Loucy (cell line): ENCODE measurements around the gene PLEKHG7.
A peak's percentile ranks its signal among the peaks of the same experiment; 100 is the strongest.

ENCODE experiments used
- H2AFZ ChIP-seq: fragments of 200-600 bp; sonication (generic); 2 replicates; pipeline ENCODE4 v1.6.0; 2016; ENCODE audit warnings: antibody characterized with exemption, mild to moderate bottlenecking, low read length, moderate library complexity
- H3F3A ChIP-seq: fragments of 200-600 bp; 2 replicates; pipeline ENCODE4 v1.6.0; 2016; ENCODE audit warnings: antibody characterized with exemption, low read depth, mild to moderate bottlenecking
- H3K27me3 ChIP-seq: fragments of 200-600 bp; sonication (generic); 2 replicates; pipeline ENCODE4 v1.6.1; 2014; ENCODE audit warnings: low read length, mild to moderate bottlenecking; ENCODE audit not compliant: insufficient read depth, poor library complexity, severe bottlenecking
- H3K36me3 ChIP-seq: fragments of 200-600 bp; sonication (generic); 2 replicates; pipeline ENCODE4 v1.6.1; 2016; ENCODE audit warnings: low read length; ENCODE audit not compliant: insufficient read depth
- H3K4me1 ChIP-seq: fragments of 200-600 bp; sonication (generic); 2 replicates; pipeline ENCODE4 v1.5.1; 2014; ENCODE audit warnings: low read length, mild to moderate bottlenecking; ENCODE audit not compliant: insufficient read depth, poor library complexity, severe bottlenecking
- H3K4me2 ChIP-seq: fragments of 200-600 bp; sonication (generic); 2 replicates; pipeline ENCODE4 v1.6.0; 2014; ENCODE audit warnings: antibody characterized with exemption, low read length, low read depth, mild to moderate bottlenecking; ENCODE audit not compliant: poor library complexity, severe bottlenecking
- H3K4me3 ChIP-seq: fragments of 200-600 bp; sonication (generic); 2 replicates; pipeline ENCODE4 v1.5.1; 2014; ENCODE audit warnings: low read length, mild to moderate bottlenecking, mixed read lengths; ENCODE audit not compliant: poor library complexity, severe bottlenecking
- H3K79me2 ChIP-seq: fragments of 200-600 bp; sonication (generic); 2 replicates; pipeline ENCODE4 v1.6.1; 2014; ENCODE audit warnings: low read length; ENCODE audit not compliant: insufficient read depth
- H3K9ac ChIP-seq: fragments of 200-600 bp; sonication (generic); 2 replicates; pipeline ENCODE4 v1.6.0; 2014; ENCODE audit warnings: mild to moderate bottlenecking, low read depth, low read length, moderate library complexity; ENCODE audit not compliant: poor library complexity, severe bottlenecking
- H3K9me2 ChIP-seq: fragments of 200-600 bp; sonication (generic); replicated peaks from 2 replicates; pipeline ENCODE4 v1.6.1; 2016; ENCODE audit warnings: low read depth, low read length, mixed read lengths
- H3K9me3 ChIP-seq: fragments of 200-600 bp; sonication (generic); 2 replicates; pipeline ENCODE4 v1.6.1; 2014; ENCODE audit warnings: mild to moderate bottlenecking, antibody characterized with exemption, low read length, low read depth; ENCODE audit not compliant: insufficient read depth
- H4K20me1 ChIP-seq: fragments of 200-600 bp; sonication (generic); 2 replicates; pipeline ENCODE4 v1.6.0; 2014; ENCODE audit warnings: antibody characterized with exemption, low read length, mild to moderate bottlenecking; ENCODE audit not compliant: insufficient read depth, poor library complexity, severe bottlenecking
- EZH2phosphoT487 ChIP-seq: fragments of 200-600 bp; IDR thresholded peaks from 2 replicates; pipeline ENCODE4 v1.6.1; 2018; ENCODE audit warnings: antibody characterized with exemption, mild to moderate bottlenecking, moderate library complexity, borderline replicate concordance
- TF ChIP-seq, protein P1 (sequence below): fragments of 200-600 bp; sonication (generic); conservative IDR thresholded peaks from 2 replicates; pipeline ENCODE4 v1.5.1; 2014; ENCODE audit warnings: mild to moderate bottlenecking, antibody characterized with exemption, low read length

Gene PLEKHG7

DNA sequence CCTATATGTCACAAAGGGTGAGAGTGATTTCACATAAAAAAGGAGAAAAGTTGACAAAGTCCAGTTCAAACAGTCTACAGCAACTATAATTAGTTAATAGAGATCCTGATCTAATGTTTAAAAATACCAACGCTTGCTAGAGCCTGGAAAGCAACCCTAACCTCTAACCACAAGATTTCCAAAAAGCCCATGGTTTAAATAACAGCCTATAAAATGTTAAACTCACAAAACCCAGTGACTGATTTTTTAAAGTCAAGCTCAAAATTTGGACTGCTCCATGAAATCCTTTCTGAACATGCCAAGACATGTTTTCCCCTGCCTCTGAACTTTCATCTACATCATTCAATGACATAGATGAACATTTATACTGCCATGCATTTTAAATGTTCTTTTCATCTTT, 81.6 kb downstream of the PLEKHG7 start:
- no peaks in the 10 kb centered on the region for H3K4me1 ChIP-seq
- peak overlapping the region; percentile 13 for H3K9ac ChIP-seq
- no peak overlapping the region for H3K4me3 ChIP-seq
- no peak overlapping the region for H2AFZ ChIP-seq
- peaks cover 24% of the 10 kb centered on the region; the same call in 1 of the 2 replicates for H3K36me3 ChIP-seq
- no peaks in the 10 kb centered on the region for H3K9me2 ChIP-seq
- no peaks in the 10 kb centered on the region for H3K79me2 ChIP-seq
- H3K27me3 ChIP-seq: no peaks in the 10 kb centered on the region
- H3K9me3 ChIP-seq: no peaks in the 10 kb centered on the region
- H3K4me2 ChIP-seq: no peak overlapping the region
- no peaks in the 10 kb centered on the region for H4K20me1 ChIP-seq
- no peaks in the 10 kb centered on the region; the same call in 1 of the 2 replicates for H3F3A ChIP-seq
- TF ChIP-seq, protein P1, sequence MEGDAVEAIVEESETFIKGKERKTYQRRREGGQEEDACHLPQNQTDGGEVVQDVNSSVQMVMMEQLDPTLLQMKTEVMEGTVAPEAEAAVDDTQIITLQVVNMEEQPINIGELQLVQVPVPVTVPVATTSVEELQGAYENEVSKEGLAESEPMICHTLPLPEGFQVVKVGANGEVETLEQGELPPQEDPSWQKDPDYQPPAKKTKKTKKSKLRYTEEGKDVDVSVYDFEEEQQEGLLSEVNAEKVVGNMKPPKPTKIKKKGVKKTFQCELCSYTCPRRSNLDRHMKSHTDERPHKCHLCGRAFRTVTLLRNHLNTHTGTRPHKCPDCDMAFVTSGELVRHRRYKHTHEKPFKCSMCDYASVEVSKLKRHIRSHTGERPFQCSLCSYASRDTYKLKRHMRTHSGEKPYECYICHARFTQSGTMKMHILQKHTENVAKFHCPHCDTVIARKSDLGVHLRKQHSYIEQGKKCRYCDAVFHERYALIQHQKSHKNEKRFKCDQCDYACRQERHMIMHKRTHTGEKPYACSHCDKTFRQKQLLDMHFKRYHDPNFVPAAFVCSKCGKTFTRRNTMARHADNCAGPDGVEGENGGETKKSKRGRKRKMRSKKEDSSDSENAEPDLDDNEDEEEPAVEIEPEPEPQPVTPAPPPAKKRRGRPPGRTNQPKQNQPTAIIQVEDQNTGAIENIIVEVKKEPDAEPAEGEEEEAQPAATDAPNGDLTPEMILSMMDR: no peak
- no peak for TF ChIP-seq EZH2phosphoT487

DNA sequence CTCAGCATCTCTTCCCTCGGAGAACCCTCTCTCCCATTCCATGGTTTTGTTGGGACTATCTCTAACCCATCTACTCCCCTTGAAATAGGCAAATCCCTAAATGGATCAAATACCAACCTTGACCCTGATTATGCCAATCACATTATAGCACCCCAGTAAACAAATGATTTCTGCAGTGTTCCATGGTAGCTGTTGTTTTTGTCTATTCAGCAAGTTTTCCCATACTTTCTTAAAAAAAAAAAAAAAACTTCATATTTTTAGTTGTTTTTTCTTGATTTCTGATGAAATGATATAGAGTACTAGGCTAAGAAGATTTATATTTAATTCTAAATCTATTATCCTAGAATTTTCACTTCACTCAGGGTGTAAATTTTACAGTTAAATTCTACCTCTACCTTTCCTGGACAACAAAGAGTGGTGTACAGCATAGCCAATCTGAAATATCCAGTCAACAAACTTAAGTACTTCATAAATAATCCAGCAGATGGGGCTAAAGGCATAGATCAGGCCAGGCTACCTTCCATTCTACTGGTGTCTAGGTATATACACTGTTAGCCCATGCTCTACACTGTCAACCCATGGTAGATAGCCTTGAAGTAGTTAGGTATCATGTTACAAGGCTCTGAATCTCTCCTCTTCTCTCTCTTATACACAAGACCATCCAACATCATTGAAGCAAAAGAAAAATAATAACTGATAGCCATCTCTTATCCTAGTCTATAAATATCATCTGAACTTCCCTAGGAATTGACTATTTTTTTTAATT, 82.2 kb downstream of the PLEKHG7 start:
- H3K36me3 ChIP-seq: peaks cover 20% of the 10 kb centered on the region; the same call in 1 of the 2 replicates
- no peaks in the 10 kb centered on the region for H3K27me3 ChIP-seq
- H3K9me3 ChIP-seq: no peaks in the 10 kb centered on the region
- H3K4me1 ChIP-seq: no peaks in the 10 kb centered on the region
- no peaks in the 10 kb centered on the region for H4K20me1 ChIP-seq
- H3F3A ChIP-seq: no peaks in the 10 kb centered on the region; the same call in 1 of the 2 replicates
- peak overlapping the region; percentile 13 for H3K9ac ChIP-seq
- no peak overlapping the region for H2AFZ ChIP-seq
- no peak for TF ChIP-seq EZH2phosphoT487
- TF ChIP-seq, protein P1: peak; percentile 67
- no peaks in the 10 kb centered on the region for H3K9me2 ChIP-seq
- H3K4me3 ChIP-seq: no peak overlapping the region
- no peak overlapping the region for H3K4me2 ChIP-seq
- H3K79me2 ChIP-seq: no peaks in the 10 kb centered on the region

DNA sequence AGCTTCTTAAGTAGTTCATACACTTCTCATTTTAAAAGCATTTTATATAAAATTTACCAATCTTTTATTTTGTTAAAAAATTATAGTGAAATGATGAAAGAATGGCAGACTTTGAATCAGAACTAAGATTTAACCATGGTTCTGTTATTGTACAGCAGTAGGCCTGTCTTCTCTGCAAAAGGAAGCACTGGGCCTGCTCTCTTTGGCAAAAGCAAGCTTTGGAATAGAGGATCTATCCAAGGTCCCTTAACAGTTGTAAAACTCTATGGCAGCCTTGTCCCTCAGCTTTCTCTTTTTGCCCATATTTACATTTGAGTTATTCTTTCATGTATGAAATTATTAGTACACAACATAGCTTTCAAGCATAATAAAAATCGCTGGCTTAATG, 82.8 kb downstream of the PLEKHG7 start:
- no peak overlapping the region for H3K9ac ChIP-seq
- peaks cover 3% of the 10 kb centered on the region; the same call in 1 of the 2 replicates for H3K9me3 ChIP-seq
- H3K4me1 ChIP-seq: no peaks in the 10 kb centered on the region
- H3F3A ChIP-seq: no peaks in the 10 kb centered on the region; the same call in 1 of the 2 replicates
- TF ChIP-seq, protein P1: no peak
- TF ChIP-seq EZH2phosphoT487: no peak
- H4K20me1 ChIP-seq: no peaks in the 10 kb centered on the region
- no peak overlapping the region for H3K4me2 ChIP-seq
- H3K79me2 ChIP-seq: no peaks in the 10 kb centered on the region
- H2AFZ ChIP-seq: no peak overlapping the region
- H3K4me3 ChIP-seq: no peak overlapping the region
- peaks cover 23% of the 10 kb centered on the region; the same call in 1 of the 2 replicates for H3K36me3 ChIP-seq
- H3K9me2 ChIP-seq: no peaks in the 10 kb centered on the region
- no peaks in the 10 kb centered on the region for H3K27me3 ChIP-seq
